Neural cell (in vitro differentiated cells): Measurements from ENCODE around the gene METRN. TPM values are rescaled to one million over a fixed set of nuclear protein-coding genes. Genes with fewer than 3 reads are reported as not detected.
"Not testable (repeated sequence)": the region's sequence is repeated elsewhere in the genome, so short reads cannot be mapped to it uniquely, and the experiment has no call there.

Experiments
- H2AFZ ChIP-seq: fragments of 200-600, 300-800 bp; sonication (generic), shearing (Covaris generic); 2 replicates; pipeline ENCODE4 v1.6.0; 2014; ENCODE audit warnings: low read depth, mild to moderate bottlenecking, antibody characterized with exemption, low read length, moderate library complexity
- H3F3A ChIP-seq: fragments of 200-600 bp; shearing (Covaris generic); 2 replicates; pipeline ENCODE4 v1.6.1; 2016; ENCODE audit warnings: mild to moderate bottlenecking, moderate library complexity, mixed read lengths, antibody characterized with exemption, low read length; ENCODE audit not compliant: insufficient read depth, poor library complexity, severe bottlenecking
- H3K27ac ChIP-seq: fragments of 200-600, 300-800 bp; sonication (generic), shearing (Covaris generic); 2 replicates; pipeline ENCODE4 v1.5.1; 2014; ENCODE audit warnings: mild to moderate bottlenecking, low read length, moderate library complexity
- H3K27me3 ChIP-seq: fragments of 300-800, 200-600 bp; sonication (generic), shearing (Covaris generic); 2 replicates; pipeline ENCODE4 v1.6.0; 2014; ENCODE audit warnings: mild to moderate bottlenecking, low read depth, low read length, moderate library complexity; ENCODE audit not compliant: insufficient read depth
- H3K36me3 ChIP-seq: fragments of 300-800, 200-600 bp; sonication (generic), shearing (Covaris generic); 2 replicates; pipeline ENCODE4 v1.5.1; 2014; ENCODE audit warnings: mild to moderate bottlenecking, antibody characterized with exemption, low read length, moderate library complexity; ENCODE audit not compliant: insufficient read depth
- H3K4me2 ChIP-seq: fragments of 300-800, 200-600 bp; sonication (generic), shearing (Covaris generic); 2 replicates; pipeline ENCODE4 v1.6.0; 2014; ENCODE audit warnings: mild to moderate bottlenecking, low read length
- H3K4me3 ChIP-seq: fragments of 300-800, 200-600 bp; sonication (generic), shearing (Covaris generic); 2 replicates; pipeline ENCODE4 v1.5.1; 2014; ENCODE audit warnings: mild to moderate bottlenecking, low read length, moderate library complexity
- H3K79me2 ChIP-seq: fragments of 200-600 bp; shearing (Covaris generic); replicated peaks from 2 replicates; pipeline ENCODE4 v1.6.0; 2014; ENCODE audit warnings: mild to moderate bottlenecking, low read length, moderate library complexity; ENCODE audit not compliant: insufficient read depth
- H3K9ac ChIP-seq: fragments of 300-800, 200-600 bp; sonication (generic), shearing (Covaris generic); 2 replicates; pipeline ENCODE4 v1.6.1; 2016; ENCODE audit warnings: mild to moderate bottlenecking, low read length, mixed read lengths
- H3K9me2 ChIP-seq: fragments of 200-600 bp; shearing (Covaris generic); 2 replicates; pipeline ENCODE4 v1.6.1; 2016; ENCODE audit warnings: mild to moderate bottlenecking, low read length, mixed read lengths; ENCODE audit not compliant: insufficient read depth
- H3K9me3 ChIP-seq: fragments of 200-600, 300-800 bp; sonication (generic), shearing (Covaris generic); 2 replicates; pipeline ENCODE4 v1.6.1; 2016; ENCODE audit warnings: mild to moderate bottlenecking, mixed run types, low read length, moderate library complexity, mixed read lengths
- H4K20me1 ChIP-seq: fragments of 200-600 bp; shearing (Covaris generic); 2 replicates; pipeline ENCODE4 v1.6.1; 2016; ENCODE audit warnings: mild to moderate bottlenecking, mixed run types; ENCODE audit not compliant: insufficient read depth
- EP300 ChIP-seq: fragments of 450-650 bp; conservative IDR thresholded peaks from 2 replicates; pipeline ENCODE4 v1.6.1; 2014; ENCODE audit warnings: antibody characterized with exemption, mild to moderate bottlenecking, moderate library complexity; ENCODE audit not compliant: poor library complexity, severe bottlenecking
- EZH2 ChIP-seq: fragments of 200-600, 300-800 bp; shearing (Covaris generic), sonication (generic); IDR thresholded peaks from 2 replicates; pipeline ENCODE4 v1.6.1; 2014; ENCODE audit warnings: antibody characterized with exemption, low read length, borderline replicate concordance, mild to moderate bottlenecking; ENCODE audit not compliant: insufficient read depth, poor library complexity, severe bottlenecking
- MXI1 ChIP-seq: fragments of 450-650 bp; conservative IDR thresholded peaks from 2 replicates; pipeline ENCODE4 v1.6.1; 2014; ENCODE audit warnings: antibody characterized with exemption, mild to moderate bottlenecking; ENCODE audit not compliant: poor library complexity, severe bottlenecking
- POLR2AphosphoS5 ChIP-seq: IDR thresholded peaks from 2 replicates; pipeline ENCODE4 v1.6.1; 2012
- RAD21 ChIP-seq: fragments of 450-650 bp; conservative IDR thresholded peaks from 2 replicates; pipeline ENCODE4 v1.6.1; 2014; ENCODE audit warnings: antibody characterized with exemption, mild to moderate bottlenecking, moderate library complexity
- SMC3 ChIP-seq: fragments of 450-650 bp; conservative IDR thresholded peaks from 2 replicates; pipeline ENCODE4 v1.6.1; 2014; ENCODE audit warnings: antibody characterized with exemption, mild to moderate bottlenecking, moderate library complexity; ENCODE audit not compliant: poor library complexity
- TAF1 ChIP-seq: IDR thresholded peaks from 2 replicates; pipeline ENCODE4 v1.6.1; 2012; ENCODE audit warnings: low read depth
- polyA plus RNA-seq: library from polyadenylated mRNA; depleted of rRNA; stranded (reverse); fragments of >200 nt; gene quantifications from 2 replicates; pipeline ENCODE4 v1.2.3, GENCODE V29; 2014
- TF ChIP-seq, protein P1 (sequence below): fragments of 450-650 bp; IDR thresholded peaks from 2 replicates; pipeline ENCODE4 v1.5.1; 2014; ENCODE audit warnings: antibody characterized with exemption, mild to moderate bottlenecking, moderate library complexity; ENCODE audit not compliant: poor library complexity, severe bottlenecking
- TF ChIP-seq, protein P2 (sequence below): IDR thresholded peaks from 2 replicates; pipeline ENCODE4 v1.6.1; 2012; ENCODE audit warnings: borderline replicate concordance

The METRN gene
- polyA plus RNA-seq, 1 donor from 2014 or later: 37.6 TPM

DNA sequence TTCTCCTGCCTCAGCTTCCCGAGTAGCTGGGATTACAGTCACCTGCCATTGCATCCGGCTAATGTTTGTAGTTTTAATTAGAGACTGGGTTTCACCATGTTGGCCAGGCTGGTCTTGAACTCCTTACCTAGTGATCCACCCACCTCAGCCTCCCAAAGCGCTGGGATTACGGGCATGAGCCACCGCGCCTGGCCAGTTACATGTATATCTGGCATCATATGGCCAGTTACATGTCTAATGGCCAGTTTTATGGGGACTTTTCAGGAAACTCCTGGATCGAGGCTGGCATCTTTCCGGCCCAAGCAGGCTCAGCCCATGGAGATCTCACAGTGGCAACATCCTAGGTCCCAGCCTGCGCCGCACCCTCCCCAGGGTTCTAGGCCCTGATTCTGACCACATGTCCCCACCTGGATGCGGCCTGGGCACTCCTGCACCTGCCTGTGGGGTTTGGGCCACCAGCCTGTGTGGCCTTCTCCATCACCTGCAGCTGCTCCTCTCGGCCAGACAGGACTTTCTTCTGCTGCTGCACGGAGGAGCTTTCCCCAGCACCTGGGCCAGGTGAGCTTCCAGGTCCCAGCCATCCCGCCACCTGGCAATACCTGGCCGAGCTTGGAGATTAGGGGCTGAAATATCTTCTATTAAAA lies 27.2 kb downstream of the METRN start:
- Histone ChIP-seq H3K4me3 (no peak overlapping the region), H3K4me2 (no peak overlapping the region), H3K27me3 (no peaks in the 10 kb centered on the region), H3K27ac (no peak overlapping the region), H2AFZ (no peak overlapping the region), H3F3A (no peaks in the 10 kb centered on the region), H3K9ac (no peak overlapping the region), H3K9me2 (no peaks in the 10 kb centered on the region), H3K9me3 (no peaks in the 10 kb centered on the region), H3K36me3 (no peaks in the 10 kb centered on the region), H4K20me1 (no peaks in the 10 kb centered on the region), H3K79me2 (peaks cover 5% of the 10 kb centered on the region)
- no peak for TF ChIP-seq MXI1
- no peak for TF ChIP-seq RAD21
- TF ChIP-seq, protein P1, sequence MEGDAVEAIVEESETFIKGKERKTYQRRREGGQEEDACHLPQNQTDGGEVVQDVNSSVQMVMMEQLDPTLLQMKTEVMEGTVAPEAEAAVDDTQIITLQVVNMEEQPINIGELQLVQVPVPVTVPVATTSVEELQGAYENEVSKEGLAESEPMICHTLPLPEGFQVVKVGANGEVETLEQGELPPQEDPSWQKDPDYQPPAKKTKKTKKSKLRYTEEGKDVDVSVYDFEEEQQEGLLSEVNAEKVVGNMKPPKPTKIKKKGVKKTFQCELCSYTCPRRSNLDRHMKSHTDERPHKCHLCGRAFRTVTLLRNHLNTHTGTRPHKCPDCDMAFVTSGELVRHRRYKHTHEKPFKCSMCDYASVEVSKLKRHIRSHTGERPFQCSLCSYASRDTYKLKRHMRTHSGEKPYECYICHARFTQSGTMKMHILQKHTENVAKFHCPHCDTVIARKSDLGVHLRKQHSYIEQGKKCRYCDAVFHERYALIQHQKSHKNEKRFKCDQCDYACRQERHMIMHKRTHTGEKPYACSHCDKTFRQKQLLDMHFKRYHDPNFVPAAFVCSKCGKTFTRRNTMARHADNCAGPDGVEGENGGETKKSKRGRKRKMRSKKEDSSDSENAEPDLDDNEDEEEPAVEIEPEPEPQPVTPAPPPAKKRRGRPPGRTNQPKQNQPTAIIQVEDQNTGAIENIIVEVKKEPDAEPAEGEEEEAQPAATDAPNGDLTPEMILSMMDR: no peak
- no peak for TF ChIP-seq POLR2AphosphoS5
- TF ChIP-seq EP300: no peak
- no peak for TF ChIP-seq SMC3
- no peak for TF ChIP-seq EZH2
- TF ChIP-seq, protein P2, sequence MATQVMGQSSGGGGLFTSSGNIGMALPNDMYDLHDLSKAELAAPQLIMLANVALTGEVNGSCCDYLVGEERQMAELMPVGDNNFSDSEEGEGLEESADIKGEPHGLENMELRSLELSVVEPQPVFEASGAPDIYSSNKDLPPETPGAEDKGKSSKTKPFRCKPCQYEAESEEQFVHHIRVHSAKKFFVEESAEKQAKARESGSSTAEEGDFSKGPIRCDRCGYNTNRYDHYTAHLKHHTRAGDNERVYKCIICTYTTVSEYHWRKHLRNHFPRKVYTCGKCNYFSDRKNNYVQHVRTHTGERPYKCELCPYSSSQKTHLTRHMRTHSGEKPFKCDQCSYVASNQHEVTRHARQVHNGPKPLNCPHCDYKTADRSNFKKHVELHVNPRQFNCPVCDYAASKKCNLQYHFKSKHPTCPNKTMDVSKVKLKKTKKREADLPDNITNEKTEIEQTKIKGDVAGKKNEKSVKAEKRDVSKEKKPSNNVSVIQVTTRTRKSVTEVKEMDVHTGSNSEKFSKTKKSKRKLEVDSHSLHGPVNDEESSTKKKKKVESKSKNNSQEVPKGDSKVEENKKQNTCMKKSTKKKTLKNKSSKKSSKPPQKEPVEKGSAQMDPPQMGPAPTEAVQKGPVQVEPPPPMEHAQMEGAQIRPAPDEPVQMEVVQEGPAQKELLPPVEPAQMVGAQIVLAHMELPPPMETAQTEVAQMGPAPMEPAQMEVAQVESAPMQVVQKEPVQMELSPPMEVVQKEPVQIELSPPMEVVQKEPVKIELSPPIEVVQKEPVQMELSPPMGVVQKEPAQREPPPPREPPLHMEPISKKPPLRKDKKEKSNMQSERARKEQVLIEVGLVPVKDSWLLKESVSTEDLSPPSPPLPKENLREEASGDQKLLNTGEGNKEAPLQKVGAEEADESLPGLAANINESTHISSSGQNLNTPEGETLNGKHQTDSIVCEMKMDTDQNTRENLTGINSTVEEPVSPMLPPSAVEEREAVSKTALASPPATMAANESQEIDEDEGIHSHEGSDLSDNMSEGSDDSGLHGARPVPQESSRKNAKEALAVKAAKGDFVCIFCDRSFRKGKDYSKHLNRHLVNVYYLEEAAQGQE: no peak
- no peak for TF ChIP-seq TAF1

DNA sequence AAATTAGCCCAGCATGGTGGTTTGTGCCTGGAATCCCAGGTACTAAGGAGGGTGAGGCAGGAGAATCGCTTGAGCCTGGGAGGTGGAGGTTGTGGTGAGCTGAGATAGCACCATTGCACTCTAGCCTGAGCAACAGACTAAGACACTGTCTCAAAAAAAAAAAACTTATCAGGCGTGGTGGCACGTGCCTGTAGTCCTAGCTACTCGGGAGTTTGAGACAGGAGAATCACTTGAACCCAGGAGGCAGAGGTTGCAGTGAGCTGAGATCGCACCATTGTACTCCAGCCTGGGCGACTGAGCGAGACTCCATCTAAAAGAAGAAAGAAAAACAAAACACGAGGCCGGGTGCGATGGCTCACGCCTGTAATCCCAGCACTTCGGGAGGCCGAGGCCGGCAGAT lies 28.0 kb downstream of the METRN start:
- not testable (repeated sequence) for H3K9me3 ChIP-seq, H3K27me3 ChIP-seq, H3K36me3 ChIP-seq, H4K20me1 ChIP-seq, H3K79me2 ChIP-seq, H3K9ac ChIP-seq, H3F3A ChIP-seq, H3K4me3 ChIP-seq, H3K4me2 ChIP-seq, H2AFZ ChIP-seq, H3K27ac ChIP-seq, H3K9me2 ChIP-seq
